A673 (cell line): ENCODE data around the gene LRRC74B.

Experiments
- EZH2 ChIP-seq: fragments of 200-600 bp; sonication (generic); IDR thresholded peaks from 2 replicates; pipeline ENCODE4 v1.6.1; 2017; ENCODE audit warnings: borderline replicate concordance, low read depth, mild to moderate bottlenecking, mixed read lengths, antibody characterized with exemption, low read length; ENCODE audit not compliant: poor library complexity, severe bottlenecking
- TF ChIP-seq, protein P1 (sequence below): fragments of 300-800, 200-600 bp; sonication (generic); conservative IDR thresholded peaks from 2 replicates; pipeline ENCODE4 v1.5.1; 2017; ENCODE audit warnings: low read depth, mild to moderate bottlenecking, antibody characterized with exemption, low read length, moderate library complexity, mixed read lengths

DNA sequence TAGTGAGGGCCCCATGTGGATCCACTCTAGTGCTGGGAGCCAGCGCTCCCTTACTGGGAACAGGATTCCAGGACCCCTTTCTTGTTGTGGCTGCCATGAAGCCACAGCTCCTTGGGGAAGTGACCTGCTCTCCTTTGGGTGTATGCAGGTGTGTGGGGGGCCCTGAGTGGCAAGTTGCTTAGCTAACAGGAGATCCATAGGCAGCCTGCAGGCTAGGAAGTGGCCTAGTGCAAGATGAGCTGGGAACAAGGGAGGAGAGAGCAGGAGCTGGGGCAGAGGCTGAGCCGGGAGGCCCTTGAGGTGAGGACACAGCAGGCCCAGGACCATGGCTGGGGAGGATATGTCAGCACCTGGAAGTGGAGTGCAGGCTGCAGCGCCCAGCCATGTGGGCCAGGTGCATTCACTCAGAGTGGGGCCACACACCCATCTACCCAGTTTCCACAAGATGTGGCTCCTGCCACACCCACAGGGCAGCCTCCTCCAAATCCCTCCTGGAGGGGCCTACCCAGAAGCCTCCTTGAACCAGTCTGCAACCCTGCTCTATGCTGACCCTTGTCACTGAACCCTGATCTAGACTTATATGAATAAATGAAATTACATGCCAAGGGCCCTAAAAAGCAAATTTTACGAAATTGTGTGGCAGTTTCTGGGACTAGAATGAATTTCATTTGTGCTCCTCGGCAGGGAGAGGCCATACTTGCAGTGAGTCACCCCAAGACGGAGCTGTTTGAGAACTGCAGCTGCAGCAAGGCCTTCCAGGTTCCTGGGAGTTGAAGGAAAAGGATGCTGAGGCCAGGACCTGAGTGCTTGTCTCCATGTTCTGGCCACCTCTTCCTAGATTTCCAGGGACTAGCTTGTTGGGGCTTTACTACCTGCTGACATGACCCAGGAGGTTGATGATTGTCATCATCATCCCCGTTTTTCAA is 47.1 kb upstream of the LRRC74B start:
- TF ChIP-seq, protein P1, sequence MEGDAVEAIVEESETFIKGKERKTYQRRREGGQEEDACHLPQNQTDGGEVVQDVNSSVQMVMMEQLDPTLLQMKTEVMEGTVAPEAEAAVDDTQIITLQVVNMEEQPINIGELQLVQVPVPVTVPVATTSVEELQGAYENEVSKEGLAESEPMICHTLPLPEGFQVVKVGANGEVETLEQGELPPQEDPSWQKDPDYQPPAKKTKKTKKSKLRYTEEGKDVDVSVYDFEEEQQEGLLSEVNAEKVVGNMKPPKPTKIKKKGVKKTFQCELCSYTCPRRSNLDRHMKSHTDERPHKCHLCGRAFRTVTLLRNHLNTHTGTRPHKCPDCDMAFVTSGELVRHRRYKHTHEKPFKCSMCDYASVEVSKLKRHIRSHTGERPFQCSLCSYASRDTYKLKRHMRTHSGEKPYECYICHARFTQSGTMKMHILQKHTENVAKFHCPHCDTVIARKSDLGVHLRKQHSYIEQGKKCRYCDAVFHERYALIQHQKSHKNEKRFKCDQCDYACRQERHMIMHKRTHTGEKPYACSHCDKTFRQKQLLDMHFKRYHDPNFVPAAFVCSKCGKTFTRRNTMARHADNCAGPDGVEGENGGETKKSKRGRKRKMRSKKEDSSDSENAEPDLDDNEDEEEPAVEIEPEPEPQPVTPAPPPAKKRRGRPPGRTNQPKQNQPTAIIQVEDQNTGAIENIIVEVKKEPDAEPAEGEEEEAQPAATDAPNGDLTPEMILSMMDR: no peak
- no peak for TF ChIP-seq EZH2
